H1 (cell line): ENCODE data around the gene IL17RD. TPM values are rescaled to one million over a fixed set of nuclear protein-coding genes. Genes with fewer than 3 reads are reported as not detected.

Experiments used
- CTCF ChIA-PET: fragments of 300-600 bp; sonication (Branson Sonifier 250); formaldehyde crosslinking; loops from one replicate; lab custom pipeline; 2021; ENCODE audit not compliant: partially characterized antibody; lab: Charles Lee
- POLR2A ChIA-PET: fragments of 300-600 bp; sonication (Branson Sonifier 250); formaldehyde crosslinking; loops from one replicate; lab custom pipeline; 2021; ENCODE audit warnings: inconsistent platforms; ENCODE audit not compliant: partially characterized antibody; lab: Charles Lee
- DNase-seq, 2 experiments: peaks; one replicate each; pipeline versions ENCODE4 v3.0.0 to v3.0.0-alpha.2; 2010 to 2022; ENCODE audit warnings: low spot score in 2 of 2, low read depth in 1 of 2, mixed read lengths in 1 of 2
- FAIRE-seq: peaks from 2 replicates; lab custom pipeline; 2011; peaks lifted over from hg19 to GRCh38; lab: Jason Lieb, UNC
- H2AFZ ChIP-seq: 2 replicates; pipeline ENCODE4 v1.8.1; 2012; ENCODE audit warnings: low read length, inconsistent platforms
- H2AK5ac ChIP-seq: 2 replicates; pipeline ENCODE4 v1.6.1; 2013; ENCODE audit warnings: low read depth, low read length
- H2BK120ac ChIP-seq: replicated peaks from 2 replicates; pipeline ENCODE3; 2013; ENCODE audit warnings: low read depth, low read length, inconsistent platforms
- H2BK12ac ChIP-seq: 2 replicates; pipeline ENCODE4 v1.6.1; 2013; ENCODE audit warnings: low read depth, low read length
- H2BK15ac ChIP-seq: 2 replicates; pipeline ENCODE4 v1.6.1; 2013; ENCODE audit warnings: low read length
- H2BK20ac ChIP-seq: 2 replicates; pipeline ENCODE4 v1.6.1; 2013; ENCODE audit warnings: low read length
- H2BK5ac ChIP-seq: 2 replicates; pipeline ENCODE4 v1.6.1; 2013; ENCODE audit warnings: low read depth, low read length
- H3K14ac ChIP-seq: 2 replicates; pipeline ENCODE4 v1.6.1; 2013; ENCODE audit warnings: inconsistent platforms; ENCODE audit not compliant: insufficient read length
- H3K18ac ChIP-seq: 2 replicates; pipeline ENCODE4 v1.6.1; 2013; ENCODE audit warnings: low read length; ENCODE audit errors: extremely low read depth
- H3K23ac ChIP-seq: 2 replicates; pipeline ENCODE4 v1.6.1; 2013; ENCODE audit warnings: inconsistent platforms; ENCODE audit not compliant: insufficient read length
- H3K23me2 ChIP-seq: 2 replicates; pipeline ENCODE4 v1.6.1; 2013; ENCODE audit warnings: low read depth, low read length
- H3K27ac ChIP-seq: 2 replicates; pipeline ENCODE4 v1.6.1; 2011; ENCODE audit warnings: low read depth, low read length, inconsistent platforms
- H3K27me3 ChIP-seq, 4 experiments: replicated peaks in 1 of 4; 1 replicate in 1 of 4; 2 replicates in 3 of 4; pipeline versions ENCODE4 v1.6.1 to v1.8.1; 2011 to 2013; ENCODE audit warnings: low read length in 3 of 4, mild to moderate bottlenecking in 3 of 4, inconsistent platforms in 2 of 4, mixed read lengths in 2 of 4, moderate library complexity in 1 of 4; ENCODE audit not compliant: control insufficient read depth in 3 of 4, insufficient read depth in 3 of 4; ENCODE audit errors: extremely low read depth in 1 of 4
- H3K36me3 ChIP-seq, 4 experiments: 2 replicates each; pipeline versions ENCODE4 v1.6.1 to v1.8.1; 2011 to 2013; ENCODE audit warnings: mild to moderate bottlenecking in 4 of 4, low read length in 3 of 4, moderate library complexity in 2 of 4, control low read depth in 1 of 4, inconsistent platforms in 1 of 4; ENCODE audit not compliant: insufficient read depth in 4 of 4, control insufficient read depth in 2 of 4
- H3K4ac ChIP-seq: replicated peaks from 2 replicates; pipeline ENCODE3; 2013; ENCODE audit warnings: low read length, low read depth, mixed read lengths, inconsistent platforms; ENCODE audit not compliant: insufficient read length
- H3K4me1 ChIP-seq, 4 experiments: replicated peaks in 1 of 4; 1 replicate in 1 of 4; 2 replicates in 3 of 4; pipeline versions ENCODE4 v1.6.1 to v1.8.1; 2011 to 2013; ENCODE audit warnings: low read length in 3 of 4, inconsistent platforms in 2 of 4, mixed read lengths in 1 of 4; ENCODE audit not compliant: insufficient read depth in 4 of 4, control insufficient read depth in 3 of 4
- H3K4me2 ChIP-seq, 2 experiments: 2 replicates each; pipeline versions ENCODE4 v1.6.1 to v1.8.1; 2011 to 2013; ENCODE audit warnings: low read depth in 2 of 2, low read length in 2 of 2, control low read depth in 1 of 2, inconsistent platforms in 1 of 2, mild to moderate bottlenecking in 1 of 2; ENCODE audit not compliant: insufficient read depth in 1 of 2
- H3K4me3 ChIP-seq, 4 experiments: fragments of 200-600, 300-600 bp in 1 of 4; sonication (generic), shearing (Covaris generic), sonication (Bioruptor Twin) in 1 of 4; 2 replicates each; pipeline versions ENCODE4 v1.5.1 to v1.8.1; 2011 to 2016; ENCODE audit warnings: low read length in 4 of 4, low read depth in 3 of 4, control low read depth in 2 of 4, inconsistent platforms in 2 of 4, mild to moderate bottlenecking in 2 of 4, mixed read lengths in 1 of 4, moderate library complexity in 1 of 4; ENCODE audit not compliant: insufficient read depth in 2 of 4; ENCODE audit errors: extremely low read depth in 1 of 4
- H3K56ac ChIP-seq: replicated peaks from 2 replicates; pipeline ENCODE3; 2013; ENCODE audit warnings: low read depth, mild to moderate bottlenecking, mixed read lengths, low read length, inconsistent platforms; ENCODE audit not compliant: insufficient read length
- H3K79me1 ChIP-seq: 2 replicates; pipeline ENCODE4 v1.6.1; 2013; ENCODE audit warnings: low read depth, low read length, control low read depth
- H3K79me2 ChIP-seq, 2 experiments: 2 replicates each; pipeline versions ENCODE4 v1.6.1 to v1.8.1; 2012 to 2013; ENCODE audit warnings: low read length in 2 of 2, mild to moderate bottlenecking in 2 of 2, inconsistent platforms in 1 of 2; ENCODE audit not compliant: insufficient read depth in 2 of 2, control insufficient read depth in 1 of 2
- H3K9ac ChIP-seq, 4 experiments: replicated peaks in 1 of 4; 1 replicate in 1 of 4; 2 replicates in 3 of 4; pipeline versions ENCODE4 v1.6.1 to v1.8.1; 2011 to 2013; ENCODE audit warnings: low read depth in 3 of 4, low read length in 3 of 4, control low read depth in 2 of 4, mild to moderate bottlenecking in 2 of 4, moderate library complexity in 2 of 4, inconsistent platforms in 1 of 4; ENCODE audit errors: extremely low read depth in 1 of 4
- H3K9me3 ChIP-seq, 2 experiments: 2 replicates each; pipeline versions ENCODE4 v1.6.1 to v1.8.1; 2012 to 2013; ENCODE audit warnings: mild to moderate bottlenecking in 2 of 2, moderate library complexity in 2 of 2, control low read depth in 1 of 2, inconsistent platforms in 1 of 2, low read depth in 1 of 2, low read length in 1 of 2, mixed read lengths in 1 of 2; ENCODE audit not compliant: insufficient read depth in 2 of 2
- H4K20me1 ChIP-seq, 2 experiments: replicated peaks in 1 of 2; 2 replicates each; pipeline versions ENCODE3 to v1.8.1; 2011 to 2013; ENCODE audit warnings: inconsistent platforms in 2 of 2, low read length in 2 of 2, mild to moderate bottlenecking in 1 of 2; ENCODE audit not compliant: insufficient read depth in 2 of 2, control insufficient read depth in 1 of 2
- H4K5ac ChIP-seq: 2 replicates; pipeline ENCODE4 v1.6.1; 2013; ENCODE audit warnings: low read length, low read depth, mixed read lengths, inconsistent platforms; ENCODE audit not compliant: insufficient read length
- H4K8ac ChIP-seq: 2 replicates; pipeline ENCODE4 v1.8.0; 2013; ENCODE audit warnings: mild to moderate bottlenecking, moderate library complexity, low read length, inconsistent platforms; ENCODE audit not compliant: insufficient read depth; ENCODE audit errors: extremely low read depth
- H4K91ac ChIP-seq: replicated peaks from 2 replicates; pipeline ENCODE3; 2013; ENCODE audit warnings: low read length, mixed read lengths, inconsistent platforms; ENCODE audit not compliant: insufficient read length
- BRCA1 ChIP-seq: IDR thresholded peaks from 2 replicates; pipeline ENCODE4 v1.6.1; 2012; ENCODE audit warnings: low read depth, low read length, improper control_type of control experiment
- CHD2 ChIP-seq: IDR thresholded peaks from 2 replicates; pipeline ENCODE4 v1.6.1; 2012; ENCODE audit warnings: low read length, improper control_type of control experiment
- CREB1 ChIP-seq: IDR thresholded peaks from 2 replicates; pipeline ENCODE4 v1.6.1; 2012; ENCODE audit warnings: inconsistent platforms
- EGR1 ChIP-seq: IDR thresholded peaks from 2 replicates; pipeline ENCODE4 v1.6.1; 2011; ENCODE audit warnings: low read depth, low read length, borderline replicate concordance
- EP300 ChIP-seq, 2 experiments: IDR thresholded peaks; 1 replicate in 1 of 2; 2 replicates in 1 of 2; pipeline ENCODE4 v1.6.1; 2011 to 2012; ENCODE audit warnings: low read depth in 2 of 2, low read length in 2 of 2, mild to moderate bottlenecking in 2 of 2, borderline replicate concordance in 1 of 2, inconsistent platforms in 1 of 2, moderate library complexity in 1 of 2
- EZH2 ChIP-seq: fragments of 200-600 bp; sonication (generic); IDR thresholded peaks from 2 replicates; pipeline ENCODE4 v1.7.1; 2012; ENCODE audit warnings: low read depth, mild to moderate bottlenecking, moderate library complexity, low read length, inconsistent platforms; ENCODE audit not compliant: severe bottlenecking
- JUN ChIP-seq: IDR thresholded peaks from 2 replicates; pipeline ENCODE4 v1.6.1; 2011; ENCODE audit warnings: low read depth, mild to moderate bottlenecking, improper control_type of control experiment, low read length
- KDM1A ChIP-seq: fragments of 200-600, 300-600 bp; sonication (generic); IDR thresholded peaks from 2 replicates; pipeline ENCODE4 v1.7.1; 2016; ENCODE audit warnings: mild to moderate bottlenecking, low read length, borderline replicate concordance
- MAFK ChIP-seq: IDR thresholded peaks from 2 replicates; pipeline ENCODE4 v1.6.1; 2012; ENCODE audit warnings: low read depth, mild to moderate bottlenecking, improper control_type of control experiment, low read length
- MAX ChIP-seq: IDR thresholded peaks from 2 replicates; pipeline ENCODE4 v1.6.1; 2012; ENCODE audit warnings: inconsistent platforms
- PHF8 ChIP-seq: fragments of 200-600 bp; sonication (generic); conservative IDR thresholded peaks from 2 replicates; pipeline ENCODE4 v1.7.1; 2012; ENCODE audit warnings: low read depth, mild to moderate bottlenecking, inconsistent platforms, low read length, moderate library complexity
- SRF ChIP-seq: IDR thresholded peaks from 2 replicates; pipeline ENCODE4 v1.6.1; 2011; ENCODE audit warnings: mild to moderate bottlenecking, low read depth, low read length, moderate library complexity
- SUZ12 ChIP-seq: fragments of 200-600 bp; sonication (generic); IDR thresholded peaks from 2 replicates; pipeline ENCODE4 v1.6.1; 2012; ENCODE audit warnings: mild to moderate bottlenecking, inconsistent platforms, low read length, moderate library complexity, mixed read lengths
- TAF7 ChIP-seq: optimal IDR thresholded peaks from 2 replicates; pipeline ENCODE3; 2011; ENCODE audit warnings: low read depth, mild to moderate bottlenecking, inconsistent platforms, low read length, moderate library complexity, borderline replicate concordance
- YY1 ChIP-seq: IDR thresholded peaks from 2 replicates; pipeline ENCODE4 v1.6.1; 2011; ENCODE audit warnings: low read depth, mild to moderate bottlenecking, low read length
- WGBS, 2 experiments: shearing (Covaris generic) in 1 of 2; methylation state at CpG; one replicate each; pipeline versions ENCODE4 v1.1.6 to v1.1.7; 2013 to 2015; ENCODE audit warnings: low lambda C conversion rate in 2 of 2, mixed read lengths in 2 of 2, inconsistent platforms in 1 of 2, low coverage in 1 of 2, missing lambda C conversion rate in 1 of 2; ENCODE audit not compliant: insufficient replicate concordance in 2 of 2, insufficient coverage in 1 of 2, insufficient read length in 1 of 2; ENCODE audit errors: extremely low coverage in 1 of 2, missing lambda C conversion rate in 1 of 2; 5-methylcytosine and 5-hydroxymethylcytosine counted together
- polyA plus RNA-seq, 7 experiments: library from polyadenylated mRNA; depleted of rRNA in 3 of 7; stranded (reverse) in 5 of 7; unstranded in 2 of 7; fragments of >200 nt in 5 of 7; fragments of 200-250 nt in 2 of 7; gene quantifications; 1 replicate in 5 of 7; 2 replicates in 1 of 7; 4 replicates in 1 of 7; pipeline versions ENCODE4 v1.2.1 to v1.2.3, GENCODE V29; 2011 to 2013; ENCODE audit warnings: missing spikeins in 2 of 7, mixed read lengths in 2 of 7
- total RNA-seq: library from RNA; stranded (reverse); fragmentation: NEBNext Ultra II Directional; extraction: Animal tissue kit (Norgen Biotek cat#: 25700); gene quantifications from 2 replicates; pipeline ENCODE4 v1.2.1, GENCODE V29; 2021

IL17RD gene
- total and polyA plus RNA-seq, 2 of the 8 experiments (the other 6 are each of a cell fraction or from before 2014, with no cell fraction given): 10.9 to 48.9 TPM

GRCh38 chr3:57081173-57081572 is 84.0 kb downstream of the IL17RD start:
- peaks cover 4 to 7% (median 5%) of the 10 kb centered on the region in 4 experiments; a peak in 5 of 7 replicates for H3K4me1 ChIP-seq
- H3K56ac ChIP-seq: no peak overlapping the region
- peaks cover 0 to 4% of the 10 kb centered on the region in 2 experiments for H4K20me1 ChIP-seq
- no peak overlapping the region for H3K27ac ChIP-seq
- H3K79me1 ChIP-seq: no peaks in the 10 kb centered on the region
- H3K4me2 ChIP-seq: no peak overlapping the region
- no peak for FAIRE-seq
- no peaks in the 10 kb centered on the region for H3K79me2 ChIP-seq
- H4K5ac ChIP-seq: no peak overlapping the region
- H3K4ac ChIP-seq: no peak overlapping the region
- H3K14ac ChIP-seq: no peak overlapping the region
- WGBS, 2 experiments: 74% methylated on average over 3 of the region's 3 CpGs; no CpG with 5 or more reads in 1 of the 2 experiments
- H4K91ac ChIP-seq: no peak overlapping the region
- H3K23ac ChIP-seq: no peak overlapping the region
- H2BK12ac ChIP-seq: no peak overlapping the region
- H3K9me3 ChIP-seq: no peaks in the 10 kb centered on the region
- no peak overlapping the region for H2AK5ac ChIP-seq
- H2BK15ac ChIP-seq: no peak overlapping the region
- no peak overlapping the region for H2BK5ac ChIP-seq
- no peak overlapping the region for H4K8ac ChIP-seq
- CTCF ChIA-PET: interaction anchor here (0.7 to 2.9 kb wide), 6 partner anchors 15 to 165 kb away, joined by 3 to 14 read pairs (median 4); no protein-coding TSS in a partner anchor
- H2BK120ac ChIP-seq: no peak overlapping the region
- no peak overlapping the region for H2BK20ac ChIP-seq
- POLR2A ChIA-PET: no interaction called here
- H3K18ac ChIP-seq: no peak overlapping the region
- DNase-seq: no peak
- peaks cover 9% of the 10 kb centered on the region for H3K23me2 ChIP-seq
- H3K9ac ChIP-seq: no peak overlapping the region
- H3K36me3 ChIP-seq: no peaks in the 10 kb centered on the region
- H3K4me3 ChIP-seq: no peak overlapping the region
- peaks cover 0 to 34% (median 27%) of the 10 kb centered on the region in 4 experiments; a peak in 6 of 7 replicates for H3K27me3 ChIP-seq
- no peak overlapping the region for H2AFZ ChIP-seq
- TF ChIP-seq SRF (no peak), EZH2 (no peak), JUN (no peak), SUZ12 (no peak), MAX (no peak), BRCA1 (no peak), CHD2 (no peak), TAF7 (no peak), MAFK (no peak), YY1 (no peak), EP300 (IDR thresholded peaks at IDR 0.05; ENCODE audit: borderline replicate concordance in 1 of 2, low read depth in 2 of 2, low read length in 2 of 2) (no peak), KDM1A (no peak), CREB1 (no peak), EGR1 (no peak), PHF8 (no peak)
